HG03108 (cell line): ENCODE results near the gene S100A8.
"Not testable (repeated sequence)": the region's sequence is repeated elsewhere in the genome, so short reads cannot be mapped to it uniquely, and the experiment has no call there.

Source experiments
- ATAC-seq: cut with Tn5 transposase; IDR thresholded peaks from one replicate; pipeline ENCODE4 v1.9.1; 2021; ENCODE audit warnings: moderate library complexity; ENCODE audit not compliant: unreplicated experiment

The S100A8 gene

GRCh38 chr1:153417136-153417888, 26.4 kb upstream of the S100A8 start:
- ATAC-seq = no peak

GRCh38 chr1:153415850-153416570, 25.1 kb upstream of the S100A8 start, which contains the start of gene S100A7A:
S100A7A (plus strand) TSS chr1:153416520; CDS start chr1:153418083, 1,563 bp downstream.
- no peak for ATAC-seq

GRCh38 chr1:153413961-153414360, 23.1 kb upstream of the S100A8 start:
- ATAC-seq = not testable (repeated sequence)

- not testable (repeated sequence) for ATAC-seq
Measured at GRCh38 chr1:153407274-153407673, 16.4 kb upstream of the S100A8 start.

- not testable (repeated sequence) for ATAC-seq
Measured at GRCh38 chr1:153405825-153406599, 15.1 kb upstream of the S100A8 start.

- no peak for ATAC-seq
Measured at GRCh38 chr1:153404768-153405167, 13.9 kb upstream of the S100A8 start.

GRCh38 chr1:153404086-153404635, 13.3 kb upstream of the S100A8 start:
- no peak for ATAC-seq

- ATAC-seq = no peak
Measured at GRCh38 chr1:153403421-153404085, 12.7 kb upstream of the S100A8 start.

GRCh38 chr1:153402226-153402625, 11.4 kb upstream of the S100A8 start:
- no peak for ATAC-seq

- no peak for ATAC-seq
Measured at GRCh38 chr1:153401461-153401860, 10.6 kb upstream of the S100A8 start.

- ATAC-seq = no peak
Measured at GRCh38 chr1:153400244-153400643, 9.4 kb upstream of the S100A8 start.

GRCh38 chr1:153399401-153400055, 8.7 kb upstream of the S100A8 start:
- no peak for ATAC-seq

- no peak for ATAC-seq
Measured at GRCh38 chr1:153397924-153398651, 7.2 kb upstream of the S100A8 start.

- ATAC-seq = no peak
Measured at GRCh38 chr1:153397051-153397923, 6.4 kb upstream of the S100A8 start.

GRCh38 chr1:153396461-153396860, 5.6 kb upstream of the S100A8 start:
- ATAC-seq = no peak

GRCh38 chr1:153395776-153396175, 4.9 kb upstream of the S100A8 start:
- ATAC-seq = no peak

- no peak for ATAC-seq
Measured at GRCh38 chr1:153395136-153395685, 4.3 kb upstream of the S100A8 start.

- ATAC-seq = no peak
Measured at GRCh38 chr1:153394391-153394790, 3.5 kb upstream of the S100A8 start.
